CD4-positive, CD25-positive, alpha-beta regulatory T cell (primary cell): Measurements from ENCODE around the gene BFSP2. TPM values are rescaled to one million over a fixed set of nuclear protein-coding genes. Genes with fewer than 3 reads are reported as not detected.

Experiments used
- ATAC-seq, 2 donors: fragments of 150-1000 bp; cut with Tn5 transposase; one replicate each; pipeline ENCODE4 v1.10.0; 2021; ENCODE audit warnings: low read depth in 2 of 2, moderate number of reproducible peaks in 2 of 2, moderate library complexity in 1 of 2
- DNase-seq, 3 donors: peaks; one replicate each; pipeline versions ENCODE4 v3.0.0 to v3.0.0-alpha.2; 2012 to 2022; ENCODE audit warnings: mixed read lengths in 1 of 3
- H3K27ac ChIP-seq: one replicate; pipeline ENCODE4 v1.7.0; 2013; ENCODE audit warnings: mild to moderate bottlenecking, low read length; ENCODE audit not compliant: insufficient read depth, poor library complexity, severe bottlenecking
- H3K27me3 ChIP-seq: one replicate; pipeline ENCODE4 v1.7.0; 2013; ENCODE audit warnings: low read length; ENCODE audit not compliant: control insufficient read depth, insufficient read depth
- H3K36me3 ChIP-seq: one replicate; pipeline ENCODE4 v1.7.0; 2013; ENCODE audit warnings: mild to moderate bottlenecking, low read length, moderate library complexity; ENCODE audit not compliant: control insufficient read depth, insufficient read depth
- H3K4me1 ChIP-seq: 2 replicates; pipeline ENCODE4 v1.7.0; 2013; ENCODE audit warnings: mild to moderate bottlenecking, low read length; ENCODE audit not compliant: insufficient read depth, control insufficient read depth, poor library complexity, severe bottlenecking
- H3K4me3 ChIP-seq: one replicate; pipeline ENCODE4 v1.7.0; 2013; ENCODE audit warnings: low read depth, mild to moderate bottlenecking, low read length, moderate library complexity
- H3K9me3 ChIP-seq, 2 experiments: 1 replicate in 1 of 2; 2 replicates in 1 of 2; pipeline ENCODE4 v1.7.0; 2013; ENCODE audit warnings: low read length in 2 of 2, mild to moderate bottlenecking in 1 of 2, moderate library complexity in 1 of 2; ENCODE audit not compliant: control insufficient read depth in 2 of 2
- H3K27ac Mint-ChIP-seq, 3 donors: one replicate each; pipeline ENCODE4 v1.8.0; 2020 to 2022; ENCODE audit warnings: mild to moderate bottlenecking in 3 of 3, mixed read lengths in 3 of 3, moderate library complexity in 2 of 3
- H3K27me3 Mint-ChIP-seq: one replicate; pipeline ENCODE4 v1.8.0; 2022; ENCODE audit warnings: mild to moderate bottlenecking, mixed read lengths
- H3K36me3 Mint-ChIP-seq: one replicate; pipeline ENCODE4 v1.8.0; 2020; ENCODE audit warnings: mixed read lengths
- H3K4me1 Mint-ChIP-seq, 4 donors: one replicate each; pipeline ENCODE4 v1.8.0; 2020 to 2022; ENCODE audit warnings: mixed read lengths in 4 of 4, mild to moderate bottlenecking in 1 of 4
- H3K4me3 Mint-ChIP-seq, 4 donors: one replicate each; pipeline ENCODE4 v1.8.0; 2020 to 2022; ENCODE audit warnings: mild to moderate bottlenecking in 4 of 4, mixed read lengths in 4 of 4, moderate library complexity in 3 of 4
- H3K9me3 Mint-ChIP-seq, 7 donors: one replicate each; pipeline ENCODE4 v1.8.0; 2020 to 2022; ENCODE audit warnings: mixed read lengths in 7 of 7, mild to moderate bottlenecking in 3 of 7, moderate library complexity in 2 of 7
- polyA plus RNA-seq, 4 donors: library from polyadenylated mRNA; unstranded; fragments of 300-500 nt; fragmentation: Illumina TruSeq; gene quantifications; one replicate each; pipeline ENCODE4 v1.2.3, GENCODE V29; 2021
- total RNA-seq: library from RNA; stranded (reverse); gene quantifications from one replicate; pipeline ENCODE4 v1.2.3, GENCODE V29; 2022

BFSP2 gene
- total and polyA plus RNA-seq, 5 donors from 2014 or later, result 6.6 to 41.1 (median 20.4) TPM

GRCh38 chr3:133503409-133503808 is 103.6 kb downstream of the BFSP2 start:
- H3K27ac ChIP-seq, result no peak overlapping the region
- DNase-seq (no peak), ATAC-seq (no peak)
- no peaks in the 10 kb centered on the region for H3K36me3 ChIP-seq
- H3K9me3 Mint-ChIP-seq, result no peaks in the 10 kb centered on the region
- H3K4me1 Mint-ChIP-seq, result peaks cover 21 to 39% (median 29%) of the 10 kb centered on the region in 4 donors
- H3K27me3 ChIP-seq, result no peaks in the 10 kb centered on the region
- no peaks in the 10 kb centered on the region for H3K9me3 ChIP-seq
- peak overlapping the region in 2 of 3 donors; percentile 6 to 23 for H3K27ac Mint-ChIP-seq
- no peaks in the 10 kb centered on the region for H3K27me3 Mint-ChIP-seq
- H3K4me3 Mint-ChIP-seq, result peak overlapping the region in 1 of 4 donors; percentile 14
- H3K4me3 ChIP-seq, result no peak overlapping the region
- H3K4me1 ChIP-seq, result peaks cover 32% of the 10 kb centered on the region
- H3K36me3 Mint-ChIP-seq, result peaks cover 3% of the 10 kb centered on the region

- peaks cover 16 to 32% (median 21%) of the 10 kb centered on the region in 4 donors for H3K4me1 Mint-ChIP-seq
- H3K36me3 ChIP-seq, result no peaks in the 10 kb centered on the region
- H3K9me3 ChIP-seq, result no peaks in the 10 kb centered on the region
- H3K27ac Mint-ChIP-seq, result no peak overlapping the region
- no peaks in the 10 kb centered on the region for H3K36me3 Mint-ChIP-seq
- H3K27me3 ChIP-seq, result no peaks in the 10 kb centered on the region
- no peaks in the 10 kb centered on the region for H3K9me3 Mint-ChIP-seq
- ATAC-seq (no peak), DNase-seq (no peak)
- no peaks in the 10 kb centered on the region for H3K27me3 Mint-ChIP-seq
- peaks cover 20% of the 10 kb centered on the region for H3K4me1 ChIP-seq
- H3K27ac ChIP-seq, result no peak overlapping the region
- H3K4me3 Mint-ChIP-seq, result no peak overlapping the region
- no peak overlapping the region for H3K4me3 ChIP-seq
Observed at GRCh38 chr3:133504736-133505135, 104.9 kb downstream of the BFSP2 start.

- Histone ChIP-seq H3K27me3 (no peaks in the 10 kb centered on the region), H3K9me3 (no peaks in the 10 kb centered on the region), H3K36me3 (no peaks in the 10 kb centered on the region), H3K4me3 (peak overlapping the region; percentile 89), H3K27ac (peak overlapping the region; percentile 83), H3K4me1 (peaks cover 20% of the 10 kb centered on the region)
- H3K36me3 Mint-ChIP-seq, result no peaks in the 10 kb centered on the region
- H3K27ac Mint-ChIP-seq, result peak overlapping the region; percentile 95 to 100 (median 99)
- H3K27me3 Mint-ChIP-seq, result no peaks in the 10 kb centered on the region
- no peak for DNase-seq
- peak overlapping the region; percentile 36 to 90 (median 77) for H3K4me3 Mint-ChIP-seq
- H3K4me1 Mint-ChIP-seq, result peaks cover 10 to 26% (median 16%) of the 10 kb centered on the region in 4 donors
- no peak for ATAC-seq
- H3K9me3 Mint-ChIP-seq, result no peaks in the 10 kb centered on the region
Observed at GRCh38 chr3:133505813-133506212, 106.0 kb downstream of the BFSP2 start.

- H3K4me3 ChIP-seq, result peak overlapping the region; percentile 89
- no peaks in the 10 kb centered on the region for H3K27me3 Mint-ChIP-seq
- H3K4me1 ChIP-seq, result peaks cover 20% of the 10 kb centered on the region
- ATAC-seq, result peak; percentile 95 to 98
- H3K27me3 ChIP-seq, result no peaks in the 10 kb centered on the region
- peak overlapping the region; percentile 95 to 100 (median 99) for H3K27ac Mint-ChIP-seq
- H3K27ac ChIP-seq, result peak overlapping the region; percentile 83
- H3K4me1 Mint-ChIP-seq, result peaks cover 10 to 26% (median 16%) of the 10 kb centered on the region in 4 donors
- no peaks in the 10 kb centered on the region for H3K36me3 ChIP-seq
- no peaks in the 10 kb centered on the region for H3K36me3 Mint-ChIP-seq
- H3K9me3 Mint-ChIP-seq, result no peaks in the 10 kb centered on the region
- DNase-seq, result peak; percentile 13 to 90 (median 65)
- no peaks in the 10 kb centered on the region for H3K9me3 ChIP-seq
- H3K4me3 Mint-ChIP-seq, result peak overlapping the region; percentile 36 to 90 (median 77)
Observed at GRCh38 chr3:133506215-133506901, 106.5 kb downstream of the BFSP2 start.

- Histone ChIP-seq H3K27me3 (no peaks in the 10 kb centered on the region), H3K4me3 (no peak overlapping the region)
- H3K36me3 Mint-ChIP-seq, result no peaks in the 10 kb centered on the region
Observed at GRCh38 chr3:133509488-133509887, 109.6 kb downstream of the BFSP2 start.

GRCh38 chr3:133512416-133513089 is 112.7 kb downstream of the BFSP2 start:
- Mint-ChIP-seq H3K4me1 (no peaks in the 10 kb centered on the region), H3K4me3 (no peak overlapping the region), H3K27me3 (no peaks in the 10 kb centered on the region), H3K9me3 (no peaks in the 10 kb centered on the region), H3K27ac (no peak overlapping the region), H3K36me3 (no peaks in the 10 kb centered on the region)
- Histone ChIP-seq H3K9me3 (no peaks in the 10 kb centered on the region), H3K4me1 (no peaks in the 10 kb centered on the region), H3K36me3 (no peaks in the 10 kb centered on the region), H3K4me3 (no peak overlapping the region), H3K27me3 (no peaks in the 10 kb centered on the region), H3K27ac (no peak overlapping the region)
- ATAC-seq (no peak), DNase-seq (no peak)

More at GRCh38 chr3:133509488-133509887, 109.6 kb downstream of the BFSP2 start:
- H3K4me1 ChIP-seq, result peaks cover 20% of the 10 kb centered on the region
- Mint-ChIP-seq H3K27ac (no peak overlapping the region), H3K4me3 (no peak overlapping the region), H3K4me1 (peaks cover 10 to 18% (median 15%) of the 10 kb centered on the region in 4 donors), H3K9me3 (no peaks in the 10 kb centered on the region), H3K27me3 (no peaks in the 10 kb centered on the region)
- DNase-seq (no peak), ATAC-seq (no peak)
- no peaks in the 10 kb centered on the region for H3K9me3 ChIP-seq
- H3K27ac ChIP-seq, result no peak overlapping the region
- H3K36me3 ChIP-seq, result no peaks in the 10 kb centered on the region

GRCh38 chr3:133514418-133514817 is 114.6 kb downstream of the BFSP2 start:
- no peak overlapping the region for H3K4me3 ChIP-seq
- no peaks in the 10 kb centered on the region for H3K36me3 ChIP-seq
- no peak overlapping the region for H3K27ac ChIP-seq
- Mint-ChIP-seq H3K36me3 (no peaks in the 10 kb centered on the region), H3K27me3 (no peaks in the 10 kb centered on the region), H3K4me1 (no peaks in the 10 kb centered on the region), H3K27ac (no peak overlapping the region), H3K4me3 (no peak overlapping the region), H3K9me3 (no peaks in the 10 kb centered on the region)
- H3K9me3 ChIP-seq, result no peaks in the 10 kb centered on the region
- no peaks in the 10 kb centered on the region for H3K27me3 ChIP-seq
- ATAC-seq, result no peak
- no peaks in the 10 kb centered on the region for H3K4me1 ChIP-seq
- no peak for DNase-seq
